ENCODE data around the gene FBXW7. TPM values are rescaled to one million over a fixed set of nuclear protein-coding genes. Genes with fewer than 3 reads are reported as not detected.

Gene FBXW7
- total and polyA plus RNA-seq, 2 of the 8 experiments (the other 6 are each of a cell fraction or from before 2014, with no cell fraction given) = 6.0 to 26.7 TPM

DNA sequence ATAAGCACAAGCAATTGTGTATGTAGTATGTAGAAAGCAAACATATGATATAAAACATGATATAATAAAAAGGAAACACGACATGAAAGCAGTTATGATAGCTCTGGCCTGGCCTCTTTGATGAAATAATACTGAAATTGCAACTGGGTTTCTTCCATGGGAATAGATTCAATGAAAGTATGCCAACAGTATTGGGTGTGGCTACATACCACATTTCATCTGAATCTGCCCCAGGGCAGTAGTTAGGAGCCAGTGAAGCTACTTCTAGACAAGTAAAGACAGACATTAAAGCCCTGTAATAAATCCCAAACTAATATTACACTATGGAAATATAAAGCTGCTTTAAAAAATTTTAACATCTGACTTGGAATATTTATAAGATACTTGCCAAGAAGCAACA lies 207.3 kb downstream of the FBXW7 start:
- no peak overlapping the region for H2AK5ac ChIP-seq (ENCODE audit: low read depth, low read length)
- no peak overlapping the region for H3K4me3 ChIP-seq (ENCODE audit: extremely low read depth in 1 of 4, insufficient read depth in 2 of 4, low read depth in 3 of 4, low read length in 4 of 4)
- H3K14ac ChIP-seq (ENCODE audit: insufficient read length) = no peak overlapping the region
- no peak overlapping the region for H3K18ac ChIP-seq (ENCODE audit: extremely low read depth, low read length)
- H3K36me3 ChIP-seq (ENCODE audit: control insufficient read depth in 2 of 4, insufficient read depth in 4 of 4, low read length in 3 of 4) = peaks cover 0 to 4% (median 1%) of the 10 kb centered on the region in 4 experiments; a peak in 3 of 8 replicates
- CTCF ChIA-PET (ENCODE audit: partially characterized antibody) = no interaction called here
- H2BK12ac ChIP-seq (ENCODE audit: low read depth, low read length) = no peak overlapping the region
- H2AFZ ChIP-seq (ENCODE audit: low read length) = no peak overlapping the region
- H3K9ac ChIP-seq (replicated peaks in 1 of 4; ENCODE audit: extremely low read depth in 1 of 4, low read depth in 3 of 4, low read length in 3 of 4) = no peak overlapping the region
- H2BK120ac ChIP-seq (replicated peaks; ENCODE audit: low read depth, low read length) = no peak overlapping the region
- H3K56ac ChIP-seq (replicated peaks; ENCODE audit: insufficient read length, low read depth, low read length) = no peak overlapping the region
- no peak overlapping the region for H4K5ac ChIP-seq (ENCODE audit: insufficient read length, low read depth, low read length)
- H3K23ac ChIP-seq (ENCODE audit: insufficient read length) = no peak overlapping the region
- no peak overlapping the region for H2BK20ac ChIP-seq (ENCODE audit: low read length)
- no peak overlapping the region for H3K4me2 ChIP-seq (ENCODE audit: insufficient read depth in 1 of 2, low read depth in 2 of 2, low read length in 2 of 2)
- no peaks in the 10 kb centered on the region for H3K79me2 ChIP-seq (ENCODE audit: control insufficient read depth in 1 of 2, insufficient read depth in 2 of 2, low read length in 2 of 2)
- no peak overlapping the region for H2BK15ac ChIP-seq (ENCODE audit: low read length)
- H4K8ac ChIP-seq (ENCODE audit: extremely low read depth, insufficient read depth, low read length) = no peak overlapping the region
- FAIRE-seq = no peak
- H4K91ac ChIP-seq (replicated peaks; ENCODE audit: insufficient read length, low read length) = no peak overlapping the region
- H3K27me3 ChIP-seq (replicated peaks in 1 of 4; ENCODE audit: control insufficient read depth in 3 of 4, extremely low read depth in 1 of 4, insufficient read depth in 3 of 4, low read length in 3 of 4) = peaks cover 0 to 1% (median 0%) of the 10 kb centered on the region in 4 experiments; a peak in 1 of 7 replicates
- H2BK5ac ChIP-seq (ENCODE audit: low read depth, low read length) = no peak overlapping the region
- H3K79me1 ChIP-seq (ENCODE audit: low read depth, low read length) = no peaks in the 10 kb centered on the region
- H3K4me1 ChIP-seq (replicated peaks in 1 of 4; ENCODE audit: control insufficient read depth in 3 of 4, insufficient read depth in 4 of 4, low read length in 3 of 4) = no peaks in the 10 kb centered on the region
- 82% methylated on average over 1 of the region's 1 CpG; no CpG with 5 or more reads in 1 of the 2 experiments for WGBS, 2 experiments (ENCODE audit: extremely low coverage in 1 of 2, insufficient coverage in 1 of 2, insufficient read length in 1 of 2, insufficient replicate concordance in 2 of 2, low coverage in 1 of 2, low lambda C conversion rate in 2 of 2, missing lambda C conversion rate in 1 of 2)
- DNase-seq (ENCODE audit: low read depth in 1 of 2, low spot score in 2 of 2) = no peak
- POLR2A ChIA-PET (ENCODE audit: partially characterized antibody) = no interaction called here
- H3K23me2 ChIP-seq (ENCODE audit: low read depth, low read length) = no peaks in the 10 kb centered on the region
- H3K9me3 ChIP-seq (ENCODE audit: insufficient read depth in 2 of 2, low read depth in 1 of 2, low read length in 1 of 2) = no peaks in the 10 kb centered on the region
- no peak overlapping the region for H3K27ac ChIP-seq (ENCODE audit: low read depth, low read length)
- H3K4ac ChIP-seq (replicated peaks; ENCODE audit: insufficient read length, low read depth, low read length) = no peak overlapping the region
- no peaks in the 10 kb centered on the region for H4K20me1 ChIP-seq (replicated peaks in 1 of 2; ENCODE audit: control insufficient read depth in 1 of 2, insufficient read depth in 2 of 2, low read length in 2 of 2)
- TF ChIP-seq RBBP5 (IDR thresholded peaks at IDR 0.05; ENCODE audit: borderline replicate concordance, low read depth, low read length) (no peak), CBX8 (IDR thresholded peaks at IDR 0.05; ENCODE audit: borderline replicate concordance, low read depth, low read length) (no peak), TEAD4 (IDR thresholded peaks at IDR 0.05; ENCODE audit: low read depth, low read length) (no peak), KDM1A (IDR thresholded peaks at IDR 0.05; ENCODE audit: borderline replicate concordance, low read length) (no peak), SP4 (IDR thresholded peaks at IDR 0.05; ENCODE audit: low read length) (no peak), E2F6 (IDR thresholded peaks at IDR 0.05) (no peak), USF2 (IDR thresholded peaks at IDR 0.05; ENCODE audit: low read length) (no peak), RNF2 (IDR thresholded peaks at IDR 0.05; ENCODE audit: borderline replicate concordance, low read depth, low read length, missing control alignments, poor library complexity, severe bottlenecking) (no peak), FOSL1 (IDR thresholded peaks at IDR 0.05; ENCODE audit: insufficient read depth, low read depth, low read length) (no peak), SAP30 (IDR thresholded peaks at IDR 0.05; ENCODE audit: insufficient read depth, insufficient replicate concordance, low read length) (no peak), RAD21 (IDR thresholded peaks at IDR 0.05 in 1 of 2, conservative IDR thresholded peaks at IDR 0.05 in 1 of 2; ENCODE audit: low read depth in 2 of 2, low read length in 2 of 2) (no peak)
